ENCODE results near the gene CAMK2B.

DNA sequence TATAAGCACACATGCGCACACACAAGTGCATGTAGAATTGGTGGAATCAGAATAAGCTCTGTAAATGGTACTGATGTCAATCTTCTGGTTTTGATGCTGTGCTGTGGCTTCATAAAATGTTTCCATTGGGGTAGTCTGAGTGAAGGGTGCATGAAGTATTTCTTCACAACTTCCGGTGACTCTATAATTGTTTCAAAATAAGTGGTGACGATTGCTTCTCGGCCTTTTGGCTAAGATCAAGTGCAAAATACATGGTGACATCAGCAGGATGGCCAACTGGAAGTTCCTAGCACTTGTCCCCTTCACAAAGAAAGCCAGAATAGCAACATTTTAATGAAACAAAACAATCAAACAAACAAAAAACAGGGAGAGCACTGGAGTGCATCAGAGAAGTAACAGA is 41.6 kb upstream of the CAMK2B start:
- TF ChIP-seq EZH2 (IDR thresholded peaks at IDR 0.05; ENCODE audit: low read depth, unreplicated experiment) (no peak), CTCF (conservative IDR thresholded peaks at IDR 0.05; ENCODE audit: low read depth in 2 of 2) (no peak), POLR2AphosphoS5 (IDR thresholded peaks at IDR 0.05; ENCODE audit: low read depth) (no peak), JUNB (IDR thresholded peaks at IDR 0.05; ENCODE audit: unreplicated experiment) (no peak), ETS1 (IDR thresholded peaks at IDR 0.05) (no peak), ZNF331 (CRISPR knock-in tag; IDR thresholded peaks at IDR 0.05; ENCODE audit: low read depth) (no peak), EZH2phosphoT487 (IDR thresholded peaks at IDR 0.05; ENCODE audit: unreplicated experiment) (no peak), CREB1 (CRISPR knock-in tag; IDR thresholded peaks at IDR 0.05; ENCODE audit: low read depth) (no peak), STAT1 (IDR thresholded peaks at IDR 0.05; ENCODE audit: unreplicated experiment) (no peak)
- TF ChIP-seq, protein P1, sequence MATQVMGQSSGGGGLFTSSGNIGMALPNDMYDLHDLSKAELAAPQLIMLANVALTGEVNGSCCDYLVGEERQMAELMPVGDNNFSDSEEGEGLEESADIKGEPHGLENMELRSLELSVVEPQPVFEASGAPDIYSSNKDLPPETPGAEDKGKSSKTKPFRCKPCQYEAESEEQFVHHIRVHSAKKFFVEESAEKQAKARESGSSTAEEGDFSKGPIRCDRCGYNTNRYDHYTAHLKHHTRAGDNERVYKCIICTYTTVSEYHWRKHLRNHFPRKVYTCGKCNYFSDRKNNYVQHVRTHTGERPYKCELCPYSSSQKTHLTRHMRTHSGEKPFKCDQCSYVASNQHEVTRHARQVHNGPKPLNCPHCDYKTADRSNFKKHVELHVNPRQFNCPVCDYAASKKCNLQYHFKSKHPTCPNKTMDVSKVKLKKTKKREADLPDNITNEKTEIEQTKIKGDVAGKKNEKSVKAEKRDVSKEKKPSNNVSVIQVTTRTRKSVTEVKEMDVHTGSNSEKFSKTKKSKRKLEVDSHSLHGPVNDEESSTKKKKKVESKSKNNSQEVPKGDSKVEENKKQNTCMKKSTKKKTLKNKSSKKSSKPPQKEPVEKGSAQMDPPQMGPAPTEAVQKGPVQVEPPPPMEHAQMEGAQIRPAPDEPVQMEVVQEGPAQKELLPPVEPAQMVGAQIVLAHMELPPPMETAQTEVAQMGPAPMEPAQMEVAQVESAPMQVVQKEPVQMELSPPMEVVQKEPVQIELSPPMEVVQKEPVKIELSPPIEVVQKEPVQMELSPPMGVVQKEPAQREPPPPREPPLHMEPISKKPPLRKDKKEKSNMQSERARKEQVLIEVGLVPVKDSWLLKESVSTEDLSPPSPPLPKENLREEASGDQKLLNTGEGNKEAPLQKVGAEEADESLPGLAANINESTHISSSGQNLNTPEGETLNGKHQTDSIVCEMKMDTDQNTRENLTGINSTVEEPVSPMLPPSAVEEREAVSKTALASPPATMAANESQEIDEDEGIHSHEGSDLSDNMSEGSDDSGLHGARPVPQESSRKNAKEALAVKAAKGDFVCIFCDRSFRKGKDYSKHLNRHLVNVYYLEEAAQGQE (IDR thresholded peaks at IDR 0.05; ENCODE audit: unreplicated experiment), result no peak

All from GM23338 (cell line).